ENCODE results near the gene ADCY7.
"Not testable (repeated sequence)": the region's sequence is repeated elsewhere in the genome, so short reads cannot be mapped to it uniquely, and the experiment has no call there.

ADCY7 gene

DNA sequence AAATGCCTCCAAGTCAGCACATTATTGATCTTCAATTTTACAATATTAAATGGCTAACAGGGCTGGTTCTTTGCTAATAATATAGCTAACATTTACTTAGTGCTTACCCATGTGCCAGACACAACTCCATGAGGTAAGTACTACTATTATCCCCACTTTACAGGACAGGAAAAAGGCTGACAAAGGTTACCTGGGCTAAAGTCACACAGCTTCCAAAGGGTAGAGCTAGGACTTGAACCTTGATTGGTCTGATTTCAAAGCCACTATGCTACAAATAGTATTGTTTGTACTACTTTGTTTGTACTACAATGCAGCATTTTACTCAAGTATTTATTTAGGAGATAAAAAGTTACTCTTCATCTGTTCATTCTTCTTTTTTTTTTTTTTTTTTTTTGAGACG, 70.5 kb downstream of the ADCY7 start:
- no peak for DNase-seq (ENCODE audit: low spot score)

GRCh38 chr16:50338371-50339231, 72.2 kb downstream of the ADCY7 start:
- no peak for DNase-seq (ENCODE audit: low spot score)

DNA sequence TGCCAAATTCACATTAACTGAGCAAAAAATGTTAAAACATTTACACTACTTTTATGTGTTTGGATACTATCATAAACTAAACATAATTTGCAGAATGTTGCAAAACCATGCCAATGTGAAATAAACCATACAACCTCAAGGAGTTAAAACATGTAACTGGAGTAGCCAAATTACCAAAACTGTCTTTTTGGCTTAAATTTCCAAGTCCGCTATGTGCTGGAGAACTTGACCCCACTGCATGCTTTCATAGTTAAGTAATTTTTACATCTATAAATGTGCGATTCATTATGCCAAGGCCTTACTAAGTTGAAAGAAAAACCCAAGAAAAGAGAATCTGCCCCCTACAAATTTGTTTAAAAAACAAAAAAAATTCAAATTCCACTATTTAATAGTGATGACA, 74.2 kb downstream of the ADCY7 start:
- peak; percentile 22 for DNase-seq (ENCODE audit: low spot score)

GRCh38 chr16:50343566-50343965, 77.2 kb downstream of the ADCY7 start:
- not testable (repeated sequence) for DNase-seq (ENCODE audit: low spot score)

GRCh38 chr16:50345210-50345609, 78.9 kb downstream of the ADCY7 start:
- DNase-seq (ENCODE audit: low spot score): not testable (repeated sequence)

- DNase-seq (ENCODE audit: low spot score): no peak
These were observed 84.8 kb downstream of the ADCY7 start for GRCh38 chr16:50351116-50351515.

- DNase-seq (ENCODE audit: low spot score): no peak
These were observed 85.6 kb downstream of the ADCY7 start for GRCh38 chr16:50351952-50352351.

- no peak for DNase-seq (ENCODE audit: low spot score)
These were observed 87.7 kb downstream of the ADCY7 start for GRCh38 chr16:50354082-50354481.

DNA sequence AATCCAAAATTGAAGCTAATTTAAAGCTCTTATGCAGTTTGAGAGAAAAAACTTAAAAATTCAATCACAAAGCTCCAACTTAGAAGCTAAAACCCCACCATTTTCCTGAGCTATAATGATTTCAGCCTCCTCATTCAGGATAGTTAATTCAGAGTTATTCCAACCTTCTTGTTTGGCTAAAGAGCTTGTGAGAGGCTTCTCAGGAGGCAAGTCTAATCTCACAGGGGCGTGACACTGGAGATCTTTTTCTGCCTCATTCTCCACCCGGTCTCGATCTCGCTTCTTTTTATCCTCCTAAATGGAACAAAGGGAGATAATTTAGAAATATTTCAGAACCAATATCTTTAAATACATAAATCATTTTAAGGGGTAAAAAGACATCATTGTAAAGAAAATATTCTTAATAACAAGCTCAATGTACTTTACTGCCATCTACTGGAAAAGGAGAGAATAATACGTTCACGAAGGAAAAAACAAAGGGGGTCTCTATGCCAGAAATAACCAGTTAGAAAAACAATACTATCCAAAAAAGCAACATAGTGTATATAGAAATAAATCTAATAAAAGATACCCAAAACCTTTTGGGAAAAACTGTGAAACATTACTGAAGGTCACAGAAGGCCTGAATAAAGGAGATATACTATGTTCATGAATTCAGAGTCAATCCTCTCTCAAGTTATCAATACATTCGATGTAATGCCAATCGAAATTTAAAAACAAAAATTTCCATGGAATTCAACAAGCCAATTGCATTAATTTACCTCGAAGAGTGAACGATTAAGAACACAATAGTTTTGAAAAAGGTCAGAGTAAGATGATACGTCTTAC, 88.5 kb downstream of the ADCY7 start:
- no peak for DNase-seq (ENCODE audit: low spot score)

DNA sequence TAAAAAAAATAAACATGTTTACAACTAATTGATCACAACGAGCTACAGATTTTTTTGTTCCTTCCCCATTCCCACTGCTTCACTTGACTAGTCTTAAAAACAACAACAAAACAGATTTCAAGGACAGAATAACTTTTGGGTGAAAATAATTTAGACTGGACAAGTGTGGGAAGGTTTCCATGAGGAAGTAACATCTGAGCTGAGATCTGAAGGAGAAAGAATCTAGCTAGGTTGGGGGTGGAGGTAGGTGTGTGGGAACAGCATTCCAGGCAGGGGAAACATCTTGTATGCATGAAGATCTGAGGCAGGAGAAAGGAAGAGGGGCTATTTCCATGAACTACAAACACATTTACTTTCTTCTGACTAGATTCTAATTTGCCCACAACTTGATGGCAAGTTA, 93.3 kb downstream of the ADCY7 start:
- no peak for DNase-seq (ENCODE audit: low spot score)

DNA sequence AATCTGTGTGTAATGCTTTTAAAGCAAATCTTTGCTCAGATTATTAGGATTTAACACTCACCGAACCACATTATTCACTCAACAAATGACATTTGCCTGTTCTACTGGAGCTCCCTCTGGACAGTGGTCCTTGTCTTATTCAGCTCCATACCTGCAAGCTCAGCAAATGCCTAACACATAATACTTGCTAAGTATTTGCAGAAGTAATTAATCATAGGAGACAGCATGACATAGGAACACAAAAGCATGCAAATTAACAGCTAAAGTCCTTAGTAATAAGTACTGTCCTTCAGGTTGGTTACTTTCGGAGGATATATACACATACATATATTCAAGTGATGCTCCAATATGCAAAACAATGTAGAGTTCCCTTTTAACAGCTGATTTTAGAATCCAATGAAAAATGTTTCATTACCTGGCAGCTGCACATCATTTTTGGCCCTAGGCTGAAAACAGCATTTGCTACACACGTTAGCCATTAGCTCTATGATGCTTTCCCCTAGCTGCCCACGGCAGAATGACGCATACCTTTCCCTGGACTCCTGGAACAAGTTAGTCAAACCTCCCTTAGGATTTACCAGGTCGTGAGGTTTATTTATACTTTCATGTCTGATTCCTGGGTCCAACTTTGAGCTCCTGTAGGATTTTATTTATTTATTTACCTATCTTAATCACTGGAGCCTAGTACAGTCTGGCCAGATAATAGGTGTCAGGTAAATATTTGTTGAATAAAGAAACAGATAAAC, 93.9 kb downstream of the ADCY7 start:
- DNase-seq (ENCODE audit: low spot score): peak; percentile 30

- DNase-seq (ENCODE audit: low spot score): no peak
These were observed 94.4 kb downstream of the ADCY7 start for GRCh38 chr16:50360779-50361178.

DNA sequence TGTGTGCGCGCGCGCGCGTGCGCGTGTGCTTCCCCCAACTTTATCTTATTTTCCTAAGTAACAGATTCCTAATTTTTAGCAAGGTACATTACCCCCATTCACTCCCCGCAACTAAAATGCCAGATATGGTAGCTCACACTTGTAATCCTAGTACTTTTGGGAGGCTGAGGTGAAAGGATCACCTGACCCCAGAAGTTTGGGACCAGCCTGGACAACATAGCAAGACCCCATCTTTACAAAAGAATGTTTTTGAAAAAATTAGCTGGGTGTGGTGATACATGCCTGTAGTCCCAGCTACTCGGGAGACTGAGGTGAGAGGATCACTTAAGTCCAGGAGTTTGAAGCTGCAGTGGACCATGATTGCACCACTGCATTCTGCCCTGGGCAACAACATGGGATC, 97.3 kb downstream of the ADCY7 start:
- DNase-seq (ENCODE audit: low spot score): no peak

- DNase-seq (ENCODE audit: low spot score): no peak
These were observed 99.6 kb downstream of the ADCY7 start for GRCh38 chr16:50365791-50366575.
